NT2/D1 (cell line): Measurements from ENCODE around the gene TRAPPC2L.

Source experiments
- YY1 ChIP-seq: IDR thresholded peaks from 2 replicates; pipeline ENCODE4 v1.6.1; 2011; ENCODE audit not compliant: insufficient read length, insufficient read depth
- ZNF274 ChIP-seq: IDR thresholded peaks from 2 replicates; pipeline ENCODE4 v1.6.1; 2011; ENCODE audit warnings: mild to moderate bottlenecking, low read depth, low read length

GRCh38 chr16:88911946-88912310 lies 55.0 kb downstream of the TRAPPC2L start:
- TF ChIP-seq YY1 (no peak), ZNF274 (no peak)
